Choroid plexus epithelial cell (primary cell): Measurements from ENCODE around the gene UVRAG.
A peak's percentile ranks its signal among the peaks of the same experiment; 100 is the strongest.

ENCODE experiments used
- DNase-seq: peaks from one replicate; pipeline ENCODE4 v3.0.0-alpha.2; 2010; ENCODE audit warnings: low read depth
- H3K4me3 ChIP-seq: 2 replicates; pipeline ENCODE4 v1.5.1; 2011; ENCODE audit warnings: low read depth, mild to moderate bottlenecking, control low read depth, low read length, moderate library complexity
- TF ChIP-seq, protein P1 (sequence below): conservative IDR thresholded peaks from 2 replicates; pipeline ENCODE4 v1.5.1; 2011; ENCODE audit warnings: low read depth, mild to moderate bottlenecking, control low read depth, inconsistent platforms, low read length, moderate library complexity

The UVRAG gene

DNA sequence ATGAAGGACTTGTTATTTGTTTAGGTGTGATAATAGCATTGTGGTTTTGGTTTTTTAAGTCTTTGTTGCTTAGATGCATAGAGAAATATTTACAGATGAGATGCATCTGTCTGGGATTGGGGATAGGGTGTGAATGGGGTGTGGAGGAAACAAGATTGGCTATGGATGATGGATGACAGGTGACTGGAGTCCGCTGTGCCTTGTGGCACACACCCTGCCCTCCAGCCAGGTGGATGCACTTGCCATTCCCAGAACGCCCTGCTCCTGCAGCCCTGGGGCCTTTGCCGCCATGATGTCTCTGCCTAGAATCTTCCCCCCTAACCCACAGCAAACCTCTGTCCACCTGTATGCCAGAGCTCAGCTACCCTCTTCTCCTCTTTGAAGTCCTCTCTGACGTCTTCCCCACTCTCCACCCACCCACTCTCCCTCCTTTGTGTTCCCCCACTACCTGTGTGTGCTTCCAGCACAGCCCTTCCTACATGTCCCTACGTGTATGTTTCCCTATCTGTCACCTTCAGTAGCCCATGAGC lies 336.6 kb downstream of the UVRAG start:
- no peak for DNase-seq
- no peak overlapping the region for H3K4me3 ChIP-seq
- TF ChIP-seq, protein P1, sequence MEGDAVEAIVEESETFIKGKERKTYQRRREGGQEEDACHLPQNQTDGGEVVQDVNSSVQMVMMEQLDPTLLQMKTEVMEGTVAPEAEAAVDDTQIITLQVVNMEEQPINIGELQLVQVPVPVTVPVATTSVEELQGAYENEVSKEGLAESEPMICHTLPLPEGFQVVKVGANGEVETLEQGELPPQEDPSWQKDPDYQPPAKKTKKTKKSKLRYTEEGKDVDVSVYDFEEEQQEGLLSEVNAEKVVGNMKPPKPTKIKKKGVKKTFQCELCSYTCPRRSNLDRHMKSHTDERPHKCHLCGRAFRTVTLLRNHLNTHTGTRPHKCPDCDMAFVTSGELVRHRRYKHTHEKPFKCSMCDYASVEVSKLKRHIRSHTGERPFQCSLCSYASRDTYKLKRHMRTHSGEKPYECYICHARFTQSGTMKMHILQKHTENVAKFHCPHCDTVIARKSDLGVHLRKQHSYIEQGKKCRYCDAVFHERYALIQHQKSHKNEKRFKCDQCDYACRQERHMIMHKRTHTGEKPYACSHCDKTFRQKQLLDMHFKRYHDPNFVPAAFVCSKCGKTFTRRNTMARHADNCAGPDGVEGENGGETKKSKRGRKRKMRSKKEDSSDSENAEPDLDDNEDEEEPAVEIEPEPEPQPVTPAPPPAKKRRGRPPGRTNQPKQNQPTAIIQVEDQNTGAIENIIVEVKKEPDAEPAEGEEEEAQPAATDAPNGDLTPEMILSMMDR, result no peak

DNA sequence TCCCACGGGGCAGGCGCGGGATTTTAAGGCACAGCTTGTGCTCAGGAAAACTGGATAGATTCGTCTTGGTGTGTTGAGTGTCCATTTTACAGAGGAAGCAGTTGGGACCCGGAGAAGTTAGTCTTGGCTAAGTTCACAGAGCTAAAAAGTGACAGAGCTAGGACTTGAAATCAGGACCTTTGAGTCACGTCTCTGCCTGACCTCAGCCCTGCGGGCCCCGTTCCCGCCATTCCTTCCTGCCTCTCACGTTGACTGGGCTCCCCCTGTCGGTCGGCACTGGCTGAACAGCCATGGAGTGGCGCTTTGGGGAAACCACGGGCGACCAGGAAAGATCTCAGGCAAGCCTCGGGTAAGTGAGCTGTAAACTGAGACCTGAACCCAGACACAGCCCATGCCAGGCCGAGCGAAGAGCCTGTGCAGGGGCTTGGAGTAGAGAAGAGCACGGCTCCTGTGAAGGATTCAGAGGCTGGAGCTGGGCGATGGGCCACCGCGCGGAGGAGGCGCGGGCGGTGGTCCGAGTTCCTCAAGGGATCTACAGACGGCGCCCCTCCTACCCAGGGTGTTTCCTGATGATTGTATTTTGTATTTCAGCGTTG lies 337.2 kb downstream of the UVRAG start:
- peak overlapping the region; percentile 61 for H3K4me3 ChIP-seq
- TF ChIP-seq, protein P1, result peak; percentile 99
- peak; percentile 74 for DNase-seq

DNA sequence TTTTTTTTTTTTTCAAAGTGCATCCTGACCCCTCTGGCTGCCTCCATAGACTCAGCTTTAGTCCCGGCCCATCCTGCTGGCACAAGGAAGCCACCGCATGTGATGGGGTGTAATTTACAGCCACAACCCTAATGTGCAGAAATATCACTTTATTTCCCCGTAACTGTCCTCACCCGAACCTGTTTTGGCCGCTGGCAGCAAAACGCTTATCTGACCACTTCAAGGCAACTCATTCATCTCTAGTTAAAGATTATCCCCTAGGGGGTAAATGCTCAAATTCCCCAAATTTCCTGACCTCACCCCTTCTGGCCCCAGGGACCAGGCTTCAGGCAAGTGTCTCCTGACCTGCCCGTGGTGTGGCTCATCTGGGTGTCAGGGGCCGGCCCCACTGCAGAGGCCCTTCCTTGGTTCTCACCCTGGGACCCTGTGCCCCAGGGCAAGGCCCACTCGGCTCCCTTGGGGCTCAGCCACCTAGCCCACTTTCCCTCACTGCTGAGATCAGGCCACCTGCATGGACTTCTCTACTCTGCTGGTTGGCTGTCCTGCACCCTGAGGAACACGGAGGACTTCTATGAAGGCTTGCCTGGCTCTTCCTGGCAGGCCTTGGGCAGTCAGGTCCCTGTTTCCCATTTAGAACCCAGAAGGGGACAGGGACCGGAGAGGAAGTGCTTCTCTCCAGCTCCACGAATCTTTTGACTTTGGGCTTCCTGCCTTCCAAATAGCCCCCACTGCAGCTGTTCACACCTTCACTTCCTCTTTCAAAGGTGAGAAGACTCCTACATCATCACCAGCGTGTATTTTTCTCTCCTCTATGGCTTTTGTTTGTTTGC lies 337.9 kb downstream of the UVRAG start:
- TF ChIP-seq, protein P1, result no peak
- H3K4me3 ChIP-seq, result peak overlapping the region; percentile 61
- DNase-seq, result no peak

DNA sequence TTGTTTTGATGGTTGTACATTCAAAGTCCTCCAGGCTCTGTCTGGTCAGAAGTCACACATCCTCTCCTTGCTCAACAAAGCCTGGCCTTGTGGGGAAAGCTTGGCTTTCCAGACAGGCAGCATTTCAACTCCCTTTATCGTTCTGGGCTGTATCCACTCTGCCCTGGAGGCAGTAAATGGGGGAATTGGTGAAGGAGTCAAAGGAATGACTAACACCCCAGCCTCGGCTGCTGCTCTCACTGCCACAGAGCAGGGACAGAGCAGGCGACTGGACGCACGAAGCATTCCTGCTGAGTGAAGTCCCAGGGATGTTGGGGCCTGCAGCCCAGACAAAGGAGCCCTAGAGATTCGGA lies 338.5 kb downstream of the UVRAG start:
- no peak for DNase-seq
- TF ChIP-seq, protein P1, result no peak
- H3K4me3 ChIP-seq, result no peak overlapping the region

DNA sequence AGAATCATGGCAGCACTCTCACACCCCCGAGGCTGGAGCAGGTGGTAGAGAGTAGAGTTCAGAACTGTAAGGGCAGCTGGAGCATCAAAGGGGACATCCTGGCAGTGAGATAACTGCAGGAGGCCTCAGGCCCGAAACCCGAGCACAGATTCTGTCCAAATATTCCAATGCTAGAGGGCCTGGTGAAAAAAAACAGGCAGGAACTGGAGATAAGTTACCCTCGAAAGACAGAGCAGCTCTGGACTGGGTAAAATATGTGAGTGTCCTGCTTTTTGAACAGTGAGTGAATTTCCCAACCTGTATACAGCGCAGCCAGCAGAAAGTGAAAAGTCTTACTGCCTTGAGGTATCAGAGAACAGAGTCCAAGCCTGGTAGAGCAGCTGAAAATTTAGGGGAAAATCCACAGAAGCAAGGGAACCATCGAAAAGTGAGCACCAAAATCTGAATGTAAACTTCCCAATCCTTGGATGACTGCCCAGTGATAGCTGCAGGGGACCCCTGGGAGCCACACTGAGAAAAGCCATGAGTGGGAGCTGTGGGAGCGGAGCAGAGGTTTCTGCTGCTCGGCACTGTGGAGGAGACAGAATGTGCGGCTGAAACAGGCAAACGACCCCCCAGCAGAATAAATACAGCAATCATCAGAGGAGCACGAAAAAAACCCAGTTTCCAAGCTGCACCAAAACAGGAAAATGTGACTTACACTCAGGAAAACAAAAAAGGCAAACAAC lies 340.7 kb downstream of the UVRAG start:
- DNase-seq, result peak; percentile 27
- H3K4me3 ChIP-seq, result no peak overlapping the region
- TF ChIP-seq, protein P1, result no peak

DNA sequence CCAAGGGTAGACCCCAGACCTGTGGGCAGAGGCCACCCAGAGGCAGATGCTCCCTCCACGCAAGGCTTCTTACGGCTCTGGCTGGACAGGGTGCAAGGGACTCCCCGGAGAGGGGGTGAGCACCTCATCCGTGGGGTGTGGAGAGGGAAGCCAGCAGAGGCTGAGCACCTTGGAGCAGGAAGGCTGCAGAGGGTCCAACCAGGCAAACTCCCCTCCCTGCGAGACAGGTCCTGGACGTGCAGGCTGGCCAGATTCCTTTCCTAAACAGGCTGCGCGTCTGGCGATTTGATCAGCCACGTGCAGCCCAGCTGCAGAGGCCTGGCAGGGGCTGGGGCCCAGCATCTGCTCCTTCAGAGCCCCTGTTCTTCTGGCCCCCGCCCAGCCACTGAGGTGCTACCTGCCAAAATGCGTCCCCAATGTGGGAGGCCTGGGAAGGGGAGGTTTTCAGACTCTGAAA lies 342.0 kb downstream of the UVRAG start:
- no peak for DNase-seq
- H3K4me3 ChIP-seq, result no peak overlapping the region
- TF ChIP-seq, protein P1, result no peak
